NCI-H1930 (cell line): ENCODE data around the gene SPIN2A.
"Not testable (repeated sequence)": the region's sequence is repeated elsewhere in the genome, so short reads cannot be mapped to it uniquely, and the experiment has no call there.

Source experiments
- DNase-seq, 2 experiments: peaks; one replicate each; lab custom pipeline; 2025; lab: John Stamatoyannopoulos, UW

Gene SPIN2A

GRCh38 chrX:57137073-57137472 is at the start of gene SPIN2A:
Gene SPIN2A (minus strand): TSS chrX:57137397. CDS start chrX:57136597, 800 bp downstream.
- not testable (repeated sequence) for DNase-seq

- no peak for DNase-seq
Measured at GRCh38 chrX:57178605-57179004, 41.4 kb upstream of the SPIN2A start.

- DNase-seq, result no peak
Measured at GRCh38 chrX:57177070-57177469, 39.9 kb upstream of the SPIN2A start.

- no peak for DNase-seq
Measured at GRCh38 chrX:57172544-57172943, 35.3 kb upstream of the SPIN2A start.

- peak; percentile 0 to 1 for DNase-seq
Measured at GRCh38 chrX:57156397-57157049, 19.3 kb upstream of the SPIN2A start.

GRCh38 chrX:57155171-57155570 is 18.0 kb upstream of the SPIN2A start:
- no peak for DNase-seq

GRCh38 chrX:57152222-57152621 is 15.0 kb upstream of the SPIN2A start:
- DNase-seq, result not testable (repeated sequence)

- no peak for DNase-seq
Measured at GRCh38 chrX:57138674-57139073, 1.5 kb upstream of the SPIN2A start.

GRCh38 chrX:57137501-57137900 is 304 bp upstream of the SPIN2A start:
- no peak for DNase-seq

GRCh38 chrX:57136589-57136988 is 608 bp downstream of the SPIN2A start:
- not testable (repeated sequence) for DNase-seq

- no peak for DNase-seq
Measured at GRCh38 chrX:57135287-57135686, 1.9 kb downstream of the SPIN2A start.

GRCh38 chrX:57134702-57135101 is 2.5 kb downstream of the SPIN2A start:
- DNase-seq, result no peak

- DNase-seq, result no peak
Measured at GRCh38 chrX:57133706-57134105, 3.5 kb downstream of the SPIN2A start.

GRCh38 chrX:57133284-57133683 is 3.9 kb downstream of the SPIN2A start:
- not testable (repeated sequence) for DNase-seq

- no peak for DNase-seq
Measured at GRCh38 chrX:57132046-57132445, 5.2 kb downstream of the SPIN2A start.

GRCh38 chrX:57121816-57122215 is 15.4 kb downstream of the SPIN2A start:
- DNase-seq, result no peak

- peak; percentile 50 to 62 for DNase-seq
Measured at GRCh38 chrX:57121162-57121755, 15.9 kb downstream of the SPIN2A start, which contains the start of gene SPIN2B. Gene SPIN2B (minus strand): TSS chrX:57121548.

GRCh38 chrX:57120619-57121161 is 16.5 kb downstream of the SPIN2A start:
- not testable (repeated sequence) for DNase-seq

GRCh38 chrX:57119416-57119815 is 17.8 kb downstream of the SPIN2A start:
- no peak for DNase-seq

GRCh38 chrX:57117566-57117965 is 19.6 kb downstream of the SPIN2A start:
- not testable (repeated sequence) for DNase-seq

GRCh38 chrX:57104921-57105398 is 32.2 kb downstream of the SPIN2A start:
- DNase-seq, result no peak

- DNase-seq, result no peak
Measured at GRCh38 chrX:57104406-57104805, 32.8 kb downstream of the SPIN2A start.

- no peak for DNase-seq
Measured at GRCh38 chrX:57103489-57103888, 33.7 kb downstream of the SPIN2A start.
